Inferior parietal cortex (tissue), 1 donor: ENCODE results near the gene KIF16B.

Experiments used
- DNase-seq: peaks from one replicate; pipeline ENCODE4 v3.0.0-alpha.2; 2016; ENCODE audit errors: extremely low spot score

KIF16B gene

GRCh38 chr20:16555754-16556153, 17.5 kb downstream of the KIF16B start:
- DNase-seq, result no peak

GRCh38 chr20:16554766-16555543, 18.3 kb downstream of the KIF16B start:
- DNase-seq, result no peak

- no peak for DNase-seq
These were observed 19.6 kb downstream of the KIF16B start for GRCh38 chr20:16553684-16554083.

- DNase-seq, result no peak
These were observed 20.1 kb downstream of the KIF16B start for GRCh38 chr20:16553101-16553500.

- no peak for DNase-seq
These were observed 21.2 kb downstream of the KIF16B start for GRCh38 chr20:16552015-16552414.

- DNase-seq, result no peak
These were observed 21.6 kb downstream of the KIF16B start for GRCh38 chr20:16551607-16552006.

GRCh38 chr20:16548068-16548672, 25.1 kb downstream of the KIF16B start:
- no peak for DNase-seq

GRCh38 chr20:16544949-16545348, 28.3 kb downstream of the KIF16B start:
- no peak for DNase-seq

GRCh38 chr20:16542477-16542876, 30.8 kb downstream of the KIF16B start:
- DNase-seq, result no peak

GRCh38 chr20:16541878-16542277, 31.4 kb downstream of the KIF16B start:
- DNase-seq, result no peak

GRCh38 chr20:16541226-16541625, 32.0 kb downstream of the KIF16B start:
- no peak for DNase-seq

GRCh38 chr20:16539280-16540021, 33.8 kb downstream of the KIF16B start:
- no peak for DNase-seq

GRCh38 chr20:16538779-16539178, 34.5 kb downstream of the KIF16B start:
- DNase-seq, result no peak

GRCh38 chr20:16537918-16538317, 35.3 kb downstream of the KIF16B start:
- no peak for DNase-seq

GRCh38 chr20:16537025-16537665, 36.1 kb downstream of the KIF16B start:
- no peak for DNase-seq

- no peak for DNase-seq
These were observed 38.0 kb downstream of the KIF16B start for GRCh38 chr20:16535277-16535676.

GRCh38 chr20:16533502-16533901, 39.7 kb downstream of the KIF16B start:
- no peak for DNase-seq

- no peak for DNase-seq
These were observed 41.8 kb downstream of the KIF16B start for GRCh38 chr20:16531485-16531884.

- no peak for DNase-seq
These were observed 43.0 kb downstream of the KIF16B start for GRCh38 chr20:16530201-16530681.

GRCh38 chr20:16528078-16528477, 45.2 kb downstream of the KIF16B start:
- DNase-seq, result no peak

- DNase-seq, result no peak
These were observed 45.8 kb downstream of the KIF16B start for GRCh38 chr20:16527438-16527837.
